HG02678 (cell line): Measurements from ENCODE around the gene ARL2BP.
A peak's percentile ranks its signal among the peaks of the same experiment; 100 is the strongest.

Source experiments
- ATAC-seq: cut with Tn5 transposase; IDR thresholded peaks from one replicate; pipeline ENCODE4 v1.9.1; 2021; ENCODE audit warnings: mild to moderate bottlenecking, moderate library complexity; ENCODE audit not compliant: unreplicated experiment

Gene ARL2BP

GRCh38 chr16:57281791-57282190, 36.7 kb downstream of the ARL2BP start:
- ATAC-seq = no peak

DNA sequence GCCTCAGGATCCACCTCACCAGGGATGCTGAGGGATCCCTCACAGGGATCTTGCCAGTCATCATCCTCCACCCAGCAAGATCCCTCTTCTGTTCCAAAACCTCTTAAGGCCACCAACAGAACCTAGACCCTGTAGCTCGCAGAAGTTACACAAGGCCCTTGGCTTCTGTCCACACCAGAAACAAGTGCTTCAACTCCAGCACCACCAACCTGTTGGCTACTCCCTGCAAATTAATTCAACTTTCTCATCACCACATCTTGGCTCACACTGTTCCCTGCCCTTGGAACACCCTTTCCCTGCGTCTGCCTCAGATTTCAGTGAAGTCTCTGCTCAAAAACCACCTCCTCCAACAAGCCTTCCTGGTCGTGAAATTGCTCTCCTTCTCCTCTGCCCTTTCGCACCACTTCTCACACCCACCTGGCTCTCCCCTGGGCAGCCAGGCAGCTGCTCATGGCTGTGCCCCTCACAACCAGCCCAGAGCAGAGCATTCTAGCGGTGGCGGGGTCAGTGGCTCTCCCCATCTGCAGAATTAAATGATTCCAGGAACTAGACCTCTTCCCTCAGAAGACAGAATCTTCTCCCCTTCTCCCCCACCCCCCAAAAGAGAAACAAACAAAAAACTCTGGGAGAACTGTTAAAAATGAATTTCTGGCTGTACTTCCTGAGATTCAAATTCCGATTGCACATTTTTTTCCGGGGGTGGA, 37.6 kb downstream of the ARL2BP start:
- ATAC-seq = no peak

- no peak for ATAC-seq
Measured at GRCh38 chr16:57283214-57283958, 38.3 kb downstream of the ARL2BP start.

- ATAC-seq = no peak
Measured at GRCh38 chr16:57283959-57284208, 38.8 kb downstream of the ARL2BP start.

DNA sequence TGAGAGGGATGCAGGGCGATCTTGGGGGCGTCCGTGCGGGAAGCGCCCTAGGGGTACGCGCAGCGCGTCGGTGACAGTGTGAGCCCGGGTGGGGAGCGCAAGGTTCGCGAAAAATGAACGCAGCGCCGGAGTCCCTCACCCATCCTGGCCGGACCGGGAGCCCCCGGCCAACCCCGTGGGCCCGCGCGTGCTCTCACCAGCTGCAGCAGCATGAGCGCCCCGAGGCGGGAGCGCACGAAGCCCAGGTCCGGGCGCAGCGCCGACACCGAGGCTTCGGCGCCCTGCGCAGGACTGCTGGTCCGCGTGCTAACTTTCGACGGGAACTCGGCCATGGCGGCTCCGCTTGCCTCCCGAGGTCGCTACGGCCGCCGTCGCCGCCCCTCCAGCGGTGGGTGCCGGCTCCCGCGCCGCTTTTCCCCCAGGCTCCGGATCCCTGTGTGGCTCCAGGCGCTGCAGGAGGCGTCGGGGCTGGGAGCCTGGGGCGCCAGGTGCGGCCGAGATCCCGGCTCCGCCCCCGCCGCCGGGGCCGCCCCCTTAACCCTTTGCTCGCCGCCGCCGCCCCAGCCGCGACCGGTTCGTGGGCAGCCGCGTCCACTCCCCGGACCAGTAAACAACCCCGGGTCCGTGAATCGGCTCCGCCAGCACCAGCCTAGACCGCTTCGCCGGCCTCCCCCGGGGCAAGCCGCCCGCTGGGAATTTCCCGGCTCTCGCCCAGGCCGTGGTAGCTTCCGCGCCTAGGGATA, 39.3 kb downstream of the ARL2BP start, which contains the start of gene PLLP:
Gene PLLP, minus strand, starts transcription at position 464 of the 743 bp plus-strand sequence. Its CDS starts 132 bp downstream, at position 332.
- ATAC-seq = no peak

GRCh38 chr16:57284952-57285363, 39.9 kb downstream of the ARL2BP start:
- no peak for ATAC-seq

DNA sequence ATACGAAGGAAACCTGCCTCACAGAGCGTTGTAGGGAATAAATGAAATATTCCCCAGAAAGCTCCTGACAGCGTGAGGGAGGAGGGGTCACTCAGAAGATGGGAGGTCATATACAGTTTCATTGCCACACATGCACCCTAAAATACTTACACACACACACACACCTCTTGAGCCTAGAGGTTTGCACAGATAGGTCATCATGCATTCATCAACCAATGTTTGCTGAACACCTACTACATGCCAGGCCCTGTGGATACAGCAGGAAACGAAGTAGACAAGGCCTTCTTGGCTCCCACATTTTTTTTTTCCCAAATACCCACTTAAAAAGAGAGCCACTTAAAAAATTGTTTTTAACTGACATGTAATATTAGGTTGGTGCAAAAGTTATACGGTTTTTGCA, 40.3 kb downstream of the ARL2BP start:
- ATAC-seq = no peak

GRCh38 chr16:57289391-57290257, 44.6 kb downstream of the ARL2BP start:
- ATAC-seq = no peak

DNA sequence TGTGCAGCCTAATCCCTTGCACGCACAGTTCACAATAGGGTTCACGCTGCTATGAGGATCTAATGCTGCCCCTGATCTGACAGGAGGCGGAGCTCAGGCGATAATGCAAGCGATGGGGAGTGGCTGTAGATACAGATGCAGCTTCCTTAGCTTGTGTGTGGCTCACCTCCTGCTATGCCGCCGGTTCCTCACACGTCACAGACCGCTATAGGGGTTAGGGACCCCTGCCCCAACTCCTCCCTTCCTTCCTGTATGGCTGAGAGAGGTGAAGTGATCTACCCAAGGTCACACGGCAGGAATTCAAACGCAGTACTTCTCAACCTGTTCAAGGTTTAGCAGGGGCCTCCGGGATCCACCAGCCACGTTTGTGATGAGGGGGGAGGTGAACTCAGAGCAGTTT, 52.8 kb downstream of the ARL2BP start:
- ATAC-seq = no peak

DNA sequence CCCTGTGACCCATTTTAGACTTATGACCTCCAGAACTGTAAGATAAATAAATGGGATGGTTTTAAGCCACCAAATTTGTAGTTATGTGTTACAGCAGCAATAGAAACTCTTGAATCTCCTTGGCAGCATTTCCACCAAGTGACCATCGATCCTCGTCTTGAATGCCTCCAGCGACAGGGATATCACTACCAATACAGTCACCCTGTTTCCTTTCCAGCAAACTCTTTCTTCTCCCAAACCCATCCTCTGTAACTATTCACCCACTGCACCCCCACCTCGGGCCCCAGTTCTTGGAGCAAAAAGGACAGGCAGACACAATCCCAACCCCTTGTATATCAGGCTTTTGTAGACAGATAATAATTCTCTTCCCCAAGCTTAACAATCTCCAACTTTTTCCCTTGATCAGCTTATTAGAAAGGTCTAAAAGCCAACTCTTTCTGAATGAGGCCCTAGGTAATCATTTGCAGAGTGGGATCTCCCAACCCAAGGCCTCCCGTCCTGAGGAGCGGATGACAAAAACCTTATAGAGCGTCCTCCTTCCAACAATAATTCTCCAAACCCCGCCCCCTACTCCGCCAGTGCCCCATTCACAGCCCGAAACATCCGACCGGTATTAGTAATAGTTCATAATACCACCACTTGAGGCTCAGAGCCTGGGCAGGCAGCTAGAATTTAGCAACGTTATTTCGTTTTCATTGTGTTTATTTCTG, 54.1 kb downstream of the ARL2BP start:
- peak; percentile 12 for ATAC-seq

GRCh38 chr16:57299719-57300386, 54.8 kb downstream of the ARL2BP start:
- ATAC-seq = peak; percentile 46

DNA sequence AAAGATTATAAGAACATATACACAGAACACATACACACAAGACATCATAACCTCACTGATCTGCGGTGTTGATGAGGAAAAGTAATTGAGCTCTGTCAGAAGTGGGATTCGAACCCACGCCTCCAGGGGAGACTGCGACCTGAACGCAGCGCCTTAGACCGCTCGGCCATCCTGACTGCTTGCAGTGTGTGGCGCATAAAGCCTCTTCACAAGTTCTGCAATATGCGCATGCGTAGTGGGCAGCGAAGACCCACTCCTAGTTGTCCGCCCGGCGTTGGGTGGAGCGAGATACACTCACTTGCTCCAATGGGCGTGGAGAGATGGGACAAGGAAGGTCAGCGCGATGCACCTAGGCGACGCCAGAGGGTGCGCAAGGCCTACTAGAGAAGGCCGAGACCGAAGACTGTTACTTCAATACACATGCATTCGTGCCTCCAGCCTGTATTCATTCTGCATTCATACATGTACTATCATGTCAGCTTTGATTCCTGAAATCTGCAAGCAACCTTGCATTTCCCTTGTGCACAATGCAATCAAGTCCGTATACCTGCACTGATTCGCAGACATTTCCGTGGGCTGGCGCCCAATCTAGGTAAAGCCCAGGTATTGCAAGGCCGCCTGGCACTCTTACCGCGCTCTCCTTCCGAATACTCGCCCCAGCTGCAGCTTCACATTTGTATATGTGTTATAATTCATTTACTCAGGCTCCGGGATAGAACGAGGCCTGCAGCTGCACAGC, 55.5 kb downstream of the ARL2BP start:
- ATAC-seq = peak; percentile 86

GRCh38 chr16:57301126-57301817, 56.2 kb downstream of the ARL2BP start:
- ATAC-seq = no peak
